Mammary epithelial cell (primary cell): ENCODE data around the gene SNAPC5.

Experiments
- CTCF ChIP-seq, 2 donors: IDR thresholded peaks in 1 of 2; conservative IDR thresholded peaks in 1 of 2; 2 replicates each; pipeline ENCODE4 v1.5.1; 2011 to 2012; ENCODE audit warnings: inconsistent platforms in 2 of 2, low read length in 2 of 2, mild to moderate bottlenecking in 2 of 2, control low read depth in 1 of 2, low read depth in 1 of 2; ENCODE audit not compliant: insufficient read depth in 1 of 2; ENCODE audit errors: extremely low read depth in 1 of 2
- EZH2 ChIP-seq: IDR thresholded peaks from 2 replicates; pipeline ENCODE4 v1.6.1; 2012; ENCODE audit warnings: low read length, inconsistent platforms, borderline replicate concordance

GRCh38 chr15:66542896-66543295 lies 45.3 kb upstream of the SNAPC5 start:
- TF ChIP-seq CTCF (conservative IDR thresholded peaks at IDR 0.05 in 1 of 2, IDR thresholded peaks at IDR 0.05 in 1 of 2; ENCODE audit: extremely low read depth in 1 of 2, insufficient read depth in 1 of 2, low read depth in 1 of 2, low read length in 2 of 2) (no peak), EZH2 (no peak)
